Loucy (cell line): ENCODE data around the gene GSTO1.

Experiments used
- H2AFZ ChIP-seq: fragments of 200-600 bp; sonication (generic); 2 replicates; pipeline ENCODE4 v1.6.0; 2016; ENCODE audit warnings: antibody characterized with exemption, mild to moderate bottlenecking, low read length, moderate library complexity
- H3F3A ChIP-seq: fragments of 200-600 bp; 2 replicates; pipeline ENCODE4 v1.6.0; 2016; ENCODE audit warnings: antibody characterized with exemption, low read depth, mild to moderate bottlenecking
- H3K27me3 ChIP-seq: fragments of 200-600 bp; sonication (generic); 2 replicates; pipeline ENCODE4 v1.6.1; 2014; ENCODE audit warnings: low read length, mild to moderate bottlenecking; ENCODE audit not compliant: insufficient read depth, poor library complexity, severe bottlenecking
- H3K36me3 ChIP-seq: fragments of 200-600 bp; sonication (generic); 2 replicates; pipeline ENCODE4 v1.6.1; 2016; ENCODE audit warnings: low read length; ENCODE audit not compliant: insufficient read depth
- H3K4me1 ChIP-seq: fragments of 200-600 bp; sonication (generic); 2 replicates; pipeline ENCODE4 v1.5.1; 2014; ENCODE audit warnings: low read length, mild to moderate bottlenecking; ENCODE audit not compliant: insufficient read depth, poor library complexity, severe bottlenecking
- H3K4me2 ChIP-seq: fragments of 200-600 bp; sonication (generic); 2 replicates; pipeline ENCODE4 v1.6.0; 2014; ENCODE audit warnings: antibody characterized with exemption, low read length, low read depth, mild to moderate bottlenecking; ENCODE audit not compliant: poor library complexity, severe bottlenecking
- H3K4me3 ChIP-seq: fragments of 200-600 bp; sonication (generic); 2 replicates; pipeline ENCODE4 v1.5.1; 2014; ENCODE audit warnings: low read length, mild to moderate bottlenecking, mixed read lengths; ENCODE audit not compliant: poor library complexity, severe bottlenecking
- H3K79me2 ChIP-seq: fragments of 200-600 bp; sonication (generic); 2 replicates; pipeline ENCODE4 v1.6.1; 2014; ENCODE audit warnings: low read length; ENCODE audit not compliant: insufficient read depth
- H3K9ac ChIP-seq: fragments of 200-600 bp; sonication (generic); 2 replicates; pipeline ENCODE4 v1.6.0; 2014; ENCODE audit warnings: mild to moderate bottlenecking, low read depth, low read length, moderate library complexity; ENCODE audit not compliant: poor library complexity, severe bottlenecking
- H3K9me2 ChIP-seq: fragments of 200-600 bp; sonication (generic); replicated peaks from 2 replicates; pipeline ENCODE4 v1.6.1; 2016; ENCODE audit warnings: low read depth, low read length, mixed read lengths
- H3K9me3 ChIP-seq: fragments of 200-600 bp; sonication (generic); 2 replicates; pipeline ENCODE4 v1.6.1; 2014; ENCODE audit warnings: mild to moderate bottlenecking, antibody characterized with exemption, low read length, low read depth; ENCODE audit not compliant: insufficient read depth
- H4K20me1 ChIP-seq: fragments of 200-600 bp; sonication (generic); 2 replicates; pipeline ENCODE4 v1.6.0; 2014; ENCODE audit warnings: antibody characterized with exemption, low read length, mild to moderate bottlenecking; ENCODE audit not compliant: insufficient read depth, poor library complexity, severe bottlenecking
- CTCF ChIP-seq: fragments of 200-600 bp; sonication (generic); conservative IDR thresholded peaks from 2 replicates; pipeline ENCODE4 v1.5.1; 2014; ENCODE audit warnings: mild to moderate bottlenecking, antibody characterized with exemption, low read length
- EZH2phosphoT487 ChIP-seq: fragments of 200-600 bp; IDR thresholded peaks from 2 replicates; pipeline ENCODE4 v1.6.1; 2018; ENCODE audit warnings: antibody characterized with exemption, mild to moderate bottlenecking, moderate library complexity, borderline replicate concordance

GSTO1 gene

GRCh38 chr10:104281694-104282093 lies 27.0 kb downstream of the GSTO1 start:
- Histone ChIP-seq H3K9me3 (no peaks in the 10 kb centered on the region), H3K4me2 (no peak overlapping the region), H3K4me1 (no peaks in the 10 kb centered on the region), H3K79me2 (no peaks in the 10 kb centered on the region), H3K9ac (no peak overlapping the region), H2AFZ (no peak overlapping the region), H3K36me3 (no peaks in the 10 kb centered on the region), H4K20me1 (no peaks in the 10 kb centered on the region), H3K27me3 (no peaks in the 10 kb centered on the region), H3K9me2 (no peaks in the 10 kb centered on the region), H3K4me3 (no peak overlapping the region), H3F3A (no peaks in the 10 kb centered on the region)
- TF ChIP-seq EZH2phosphoT487: no peak
- no peak for TF ChIP-seq CTCF

GRCh38 chr10:104284846-104285245 lies 30.2 kb downstream of the GSTO1 start:
- H3F3A ChIP-seq: no peaks in the 10 kb centered on the region
- no peaks in the 10 kb centered on the region for H4K20me1 ChIP-seq
- no peak overlapping the region for H3K9ac ChIP-seq
- no peaks in the 10 kb centered on the region for H3K4me1 ChIP-seq
- H2AFZ ChIP-seq: no peak overlapping the region
- no peak for TF ChIP-seq EZH2phosphoT487
- no peak for TF ChIP-seq CTCF
- no peaks in the 10 kb centered on the region for H3K9me3 ChIP-seq
- H3K27me3 ChIP-seq: no peaks in the 10 kb centered on the region
- no peak overlapping the region for H3K4me2 ChIP-seq
- H3K9me2 ChIP-seq: no peaks in the 10 kb centered on the region
- H3K36me3 ChIP-seq: no peaks in the 10 kb centered on the region
- no peak overlapping the region for H3K4me3 ChIP-seq
- H3K79me2 ChIP-seq: no peaks in the 10 kb centered on the region

DNA sequence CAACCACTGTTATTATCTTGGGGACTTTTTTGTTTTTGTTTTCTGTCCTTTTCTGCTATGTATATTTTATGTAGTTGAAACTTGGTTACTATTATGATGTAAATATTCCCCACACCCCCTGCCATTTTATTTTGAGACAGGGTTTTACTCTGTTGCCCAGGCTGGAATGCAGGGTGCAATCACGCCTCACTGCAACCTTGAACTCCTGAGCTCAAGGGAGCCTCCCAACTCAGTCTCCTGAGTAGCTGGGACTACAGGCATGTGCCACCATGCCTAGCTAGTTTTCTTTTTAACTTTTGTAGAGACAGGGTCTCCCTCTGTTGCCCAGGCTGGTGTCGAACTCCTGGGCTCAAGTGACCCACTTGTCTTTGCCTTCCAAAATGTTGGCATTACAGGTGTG lies 32.2 kb downstream of the GSTO1 start:
- Histone ChIP-seq H4K20me1 (no peaks in the 10 kb centered on the region), H3F3A (no peaks in the 10 kb centered on the region), H3K4me3 (no peak overlapping the region), H2AFZ (no peak overlapping the region), H3K9ac (no peak overlapping the region), H3K9me2 (no peaks in the 10 kb centered on the region), H3K4me2 (no peak overlapping the region), H3K79me2 (no peaks in the 10 kb centered on the region), H3K27me3 (no peaks in the 10 kb centered on the region), H3K4me1 (no peaks in the 10 kb centered on the region), H3K9me3 (no peaks in the 10 kb centered on the region), H3K36me3 (no peaks in the 10 kb centered on the region)
- TF ChIP-seq CTCF (no peak), EZH2phosphoT487 (no peak)
